ENCODE measurements around the gene TOB1. TPM values are rescaled to one million over a fixed set of nuclear protein-coding genes. Genes with fewer than 3 reads are reported as not detected.

TOB1 gene
- total RNA-seq, 8 experiments from 2014 or later: 11.9 to 69.3 (median 26.0) TPM

DNA sequence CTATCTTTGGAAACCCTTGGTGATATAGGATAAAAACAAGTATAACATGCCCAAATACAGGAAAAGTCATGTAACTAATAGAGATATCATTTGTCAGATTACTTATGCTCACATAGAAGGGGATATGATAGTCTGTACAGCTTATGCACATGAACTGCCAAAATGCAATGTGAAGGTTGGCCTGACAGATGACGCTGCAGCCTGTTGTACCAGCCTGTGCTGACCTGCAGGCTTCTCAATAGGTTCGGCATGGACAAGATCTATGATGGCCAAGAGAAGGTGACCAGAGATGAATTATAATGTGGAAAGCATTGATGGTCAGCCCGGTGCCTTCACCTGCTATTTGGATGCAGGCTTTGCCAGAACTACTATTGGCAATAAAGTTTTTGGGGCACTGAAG lies 18.1 kb downstream of the TOB1 start:
- 53 to 100% (median 86%) methylated on average over 1 to 3 of the region's 3 CpGs; no CpG with 5 or more reads in 2 of the 10 experiments for WGBS, 10 experiments
- peaks cover 2 to 9% of the 10 kb centered on the region in 2 donors for H3K4me1 ChIP-seq (replicated peaks in 1 of 2)
- in situ Hi-C loops (cut with MboI; ENCODE audit: low pct_unique_long_range_greater_than_20kb in 2 of 9, low sequenced_read_pairs in 9 of 9, unreplicated experiment in 9 of 9): loop anchor here in 4 of 9 experiments (10.0 to 25.0 kb wide), 3 partner anchors 63 to 311 kb away; partner anchors contain the start of genes SPATA20 (in 3 of the 4) and EPN3 (in 2 of the 4)
- H3K27ac ChIP-seq: no peak overlapping the region
- no peak for ATAC-seq (replicated peaks in 6 of 8)
- no peak overlapping the region for H3K4me3 ChIP-seq

DNA sequence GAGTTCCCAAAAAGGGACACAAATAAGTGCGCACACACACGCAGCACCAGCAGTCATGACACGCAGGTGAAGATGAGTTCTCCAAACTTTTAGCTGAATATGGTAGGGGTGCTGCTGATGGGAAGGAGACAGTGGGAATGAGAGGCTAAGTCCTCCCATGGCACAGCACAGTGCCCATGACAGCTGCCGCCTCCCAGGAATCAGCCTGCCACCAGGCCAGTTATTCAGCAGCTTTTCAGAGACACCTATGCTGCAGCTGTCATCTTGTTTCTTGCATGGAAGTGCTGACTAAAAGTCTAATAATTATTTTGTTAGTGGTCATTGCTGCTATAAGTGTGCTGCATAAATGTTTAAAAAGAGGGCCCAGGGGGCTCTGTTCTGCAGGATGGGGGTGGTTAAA lies 18.6 kb downstream of the TOB1 start:
- no peak for ATAC-seq (replicated peaks in 6 of 8)
- H3K27ac ChIP-seq: no peak overlapping the region
- in situ Hi-C loops (cut with MboI; ENCODE audit: low pct_unique_long_range_greater_than_20kb in 2 of 9, low sequenced_read_pairs in 9 of 9, unreplicated experiment in 9 of 9): loop anchor here in 4 of 9 experiments (10.0 to 25.0 kb wide), 3 partner anchors 63 to 310 kb away; partner anchors contain the start of genes SPATA20 (in 3 of the 4) and EPN3 (in 2 of the 4)
- H3K4me3 ChIP-seq: no peak overlapping the region
- peaks cover 2 to 9% of the 10 kb centered on the region in 2 donors for H3K4me1 ChIP-seq (replicated peaks in 1 of 2)
- 80 to 100% (median 100%) methylated on average over 1 to 4 of the region's 4 CpGs; no CpG with 5 or more reads in 5 of the 10 experiments for WGBS, 10 experiments

DNA sequence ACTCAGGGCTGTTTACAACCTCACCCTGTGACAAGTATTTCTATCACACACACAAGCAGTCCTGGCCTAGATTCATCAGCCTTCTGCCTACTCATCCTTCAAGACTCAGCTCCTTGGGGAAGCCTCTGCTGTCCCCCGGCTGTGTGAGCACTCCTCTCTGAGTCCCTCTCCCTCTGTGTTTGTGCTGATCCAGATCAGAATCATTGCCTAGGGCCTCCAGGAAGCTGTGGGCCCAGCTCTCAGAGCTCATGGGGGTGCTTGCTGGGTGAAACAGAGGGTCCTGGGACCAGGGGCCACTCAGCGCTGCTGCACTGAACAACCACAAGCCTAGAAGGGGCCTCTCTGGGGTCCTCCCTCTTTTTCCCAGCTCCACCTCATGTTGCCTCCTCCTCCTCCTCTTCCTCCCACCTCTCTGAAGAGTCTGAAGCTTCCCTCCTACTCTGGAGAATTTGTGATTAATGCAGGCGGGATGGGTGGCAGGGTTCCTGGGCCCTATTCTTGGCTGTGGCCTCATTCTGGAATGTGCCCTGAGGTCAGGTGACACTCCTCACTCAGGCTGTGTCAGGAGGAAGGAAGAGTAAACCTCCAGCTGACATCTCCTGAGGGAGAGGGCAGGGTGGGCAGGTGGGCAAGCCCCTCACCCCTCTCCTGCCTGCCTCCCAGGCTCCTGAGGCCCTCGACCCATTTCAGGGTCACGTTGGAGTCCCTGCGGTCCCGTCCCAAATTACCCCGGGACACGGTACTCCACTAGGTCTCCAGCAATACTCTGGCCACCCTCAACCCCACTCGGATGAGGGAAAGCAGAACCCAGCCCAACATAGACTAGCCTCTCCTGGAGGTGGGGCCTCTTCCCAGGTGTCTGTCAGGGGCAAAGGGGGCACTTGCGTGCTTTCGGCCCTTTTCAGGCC lies 20.7 kb downstream of the TOB1 start:
- peaks cover 9 to 10% of the 10 kb centered on the region in 2 donors for H3K4me1 ChIP-seq (replicated peaks in 1 of 2)
- H3K27ac ChIP-seq: no peak overlapping the region
- ATAC-seq (replicated peaks in 6 of 8): peak in 3 of 8 experiments; percentile 58 to 64 (median 62)
- WGBS, 10 experiments: 59 to 100% (median 83%) methylated on average over 1 to 6 of the region's 12 CpGs; no CpG with 5 or more reads in 3 of the 10 experiments
- no peak overlapping the region for H3K4me3 ChIP-seq
- in situ Hi-C loops (cut with MboI; ENCODE audit: low pct_unique_long_range_greater_than_20kb in 2 of 9, low sequenced_read_pairs in 9 of 9, unreplicated experiment in 9 of 9): loop anchor here in 4 of 9 experiments (10.0 to 25.0 kb wide), 3 partner anchors 61 to 308 kb away; partner anchors contain the start of genes SPATA20 (in 3 of the 4) and EPN3 (in 2 of the 4)

DNA sequence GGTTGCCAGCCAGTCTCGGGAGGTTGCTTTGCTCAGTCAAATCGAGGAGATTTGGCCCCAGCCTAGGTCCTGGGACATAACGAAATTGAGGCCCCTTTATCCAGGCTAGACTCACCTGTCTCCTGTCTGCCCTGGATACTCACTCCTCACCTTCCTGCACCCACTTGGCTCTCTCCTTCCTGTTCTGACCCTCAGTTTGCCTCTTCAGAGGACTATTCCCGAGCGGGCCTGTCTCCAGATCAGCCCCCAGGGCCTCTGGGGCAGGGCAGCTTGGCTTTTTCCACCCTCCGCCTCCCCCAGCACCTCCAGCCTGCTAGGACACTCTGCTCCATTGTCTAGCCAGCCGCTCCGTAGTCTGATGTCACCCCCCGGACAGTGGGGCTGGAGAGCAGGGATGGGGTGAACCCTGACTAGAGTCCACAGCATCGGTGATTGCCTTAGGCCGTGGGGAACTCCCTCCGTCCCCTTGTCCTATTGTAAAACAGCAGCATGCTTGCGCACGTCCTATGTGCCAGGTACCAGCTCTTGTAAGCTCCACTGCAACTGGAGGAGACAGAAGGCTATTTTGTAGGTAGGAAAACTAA lies 21.9 kb downstream of the TOB1 start:
- Histone ChIP-seq H3K27ac (no peak overlapping the region), H3K4me1 (replicated peaks in 1 of 2) (peaks cover 9 to 10% of the 10 kb centered on the region in 2 donors), H3K4me3 (no peak overlapping the region)
- ATAC-seq (replicated peaks in 6 of 8): peak in 4 of 8 experiments; percentile 7 to 45 (median 34)
- in situ Hi-C loops (cut with MboI; ENCODE audit: low pct_unique_long_range_greater_than_20kb in 2 of 9, low sequenced_read_pairs in 9 of 9, unreplicated experiment in 9 of 9): loop anchor here in 4 of 9 experiments (5.0 to 25.0 kb wide), 4 partner anchors 59 to 307 kb away; partner anchors contain the start of genes SPATA20 (in 3 of the 4) and EPN3 (in 2 of the 4)
- 60 to 100% (median 70%) methylated on average over 1 to 11 of the region's 14 CpGs; no CpG with 5 or more reads in 4 of the 10 experiments for WGBS, 10 experiments

DNA sequence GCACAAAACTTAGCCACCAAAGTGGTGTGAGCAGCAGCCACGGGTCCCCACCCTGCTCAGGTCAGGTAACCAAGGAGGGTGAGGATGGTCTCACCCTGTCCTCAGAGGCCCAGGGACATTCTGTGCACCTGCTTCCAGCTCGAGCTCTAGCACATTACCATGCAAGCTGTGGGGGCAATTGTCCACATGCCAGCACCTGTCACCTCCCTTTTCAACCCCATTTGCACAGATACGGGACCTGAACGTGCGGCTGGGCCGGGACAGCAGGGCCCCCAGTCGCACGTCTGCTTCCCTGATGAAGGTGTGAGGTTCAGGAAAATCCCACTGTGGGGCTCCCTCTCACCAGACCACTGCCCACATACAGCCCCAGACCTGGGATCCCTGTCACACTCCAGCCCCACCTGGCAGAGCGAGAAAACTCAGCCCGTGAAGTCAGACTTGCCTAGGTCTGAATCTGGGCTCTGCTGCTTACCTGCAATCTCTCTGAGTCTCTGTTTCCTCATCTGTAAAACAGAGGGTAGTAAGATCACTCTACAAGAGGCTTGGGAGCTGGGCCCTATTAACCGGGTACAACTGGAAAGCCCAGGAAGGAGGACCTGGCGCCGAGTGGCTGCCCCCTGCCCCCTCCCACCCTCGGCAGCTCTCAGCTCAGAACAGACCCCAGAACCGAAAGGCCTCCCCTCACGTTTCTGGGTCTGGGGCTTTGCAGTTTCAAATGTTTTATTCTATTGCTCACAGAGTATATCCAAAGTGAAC lies 22.8 kb downstream of the TOB1 start:
- WGBS, 10 experiments: 0 to 100% (median 55%) methylated on average over 1 to 7 of the region's 16 CpGs; no CpG with 5 or more reads in 4 of the 10 experiments
- H3K4me1 ChIP-seq (replicated peaks in 1 of 2): peaks cover 9 to 15% of the 10 kb centered on the region in 2 donors
- no peak overlapping the region for H3K4me3 ChIP-seq
- in situ Hi-C loops (cut with MboI; ENCODE audit: low pct_unique_long_range_greater_than_20kb in 2 of 9, low sequenced_read_pairs in 9 of 9, unreplicated experiment in 9 of 9): loop anchor here in 4 of 9 experiments (5.0 to 25.0 kb wide), 4 partner anchors 59 to 306 kb away; partner anchors contain the start of genes SPATA20 (in 3 of the 4) and EPN3 (in 2 of the 4)
- H3K27ac ChIP-seq: no peak overlapping the region
- ATAC-seq (replicated peaks in 6 of 8): no peak

DNA sequence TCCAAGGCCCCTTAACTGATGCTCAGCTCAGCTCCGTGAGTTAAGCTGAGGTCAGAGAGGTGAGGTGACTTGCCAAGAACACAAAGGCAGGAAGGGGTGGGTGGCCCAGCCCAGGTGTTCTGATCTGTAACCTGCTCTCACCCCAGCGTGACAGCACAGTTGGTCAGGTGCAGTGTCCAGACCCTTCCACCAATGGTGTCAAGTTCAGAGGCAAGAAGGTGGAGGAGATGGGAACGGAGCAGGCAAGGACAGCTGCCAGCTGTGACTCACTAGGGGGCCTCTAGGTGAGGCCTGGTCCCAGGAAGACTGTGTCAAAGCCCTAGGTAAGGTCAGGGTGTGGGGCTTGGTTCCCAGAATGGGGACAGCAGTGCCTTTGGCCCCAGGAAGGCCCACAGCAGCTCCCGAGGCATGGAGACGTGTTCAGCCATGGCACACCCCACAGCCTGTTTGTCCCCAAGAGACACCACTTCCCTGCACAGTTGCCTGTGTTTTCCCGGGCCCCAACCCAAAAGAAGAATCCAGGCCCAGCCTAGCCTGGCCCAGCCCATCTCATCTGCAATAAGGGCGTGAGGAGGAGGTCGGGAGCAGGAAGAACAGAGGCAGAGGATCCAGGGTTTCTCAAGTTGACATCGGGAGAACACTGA lies 23.5 kb downstream of the TOB1 start:
- no peak overlapping the region for H3K27ac ChIP-seq
- H3K4me1 ChIP-seq (replicated peaks in 1 of 2): peaks cover 9 to 15% of the 10 kb centered on the region in 2 donors
- WGBS, 10 experiments: 32 to 85% (median 67%) methylated on average over 1 to 7 of the region's 9 CpGs; no CpG with 5 or more reads in 5 of the 10 experiments
- in situ Hi-C loops (cut with MboI; ENCODE audit: low pct_unique_long_range_greater_than_20kb in 2 of 9, low sequenced_read_pairs in 9 of 9, unreplicated experiment in 9 of 9): loop anchor here in 4 of 9 experiments (5.0 to 25.0 kb wide), 4 partner anchors 58 to 305 kb away; partner anchors contain the start of genes SPATA20 (in 3 of the 4) and EPN3 (in 2 of the 4)
- no peak overlapping the region for H3K4me3 ChIP-seq
- ATAC-seq (replicated peaks in 6 of 8): peak in 2 of 8 experiments; percentile 8 to 27

DNA sequence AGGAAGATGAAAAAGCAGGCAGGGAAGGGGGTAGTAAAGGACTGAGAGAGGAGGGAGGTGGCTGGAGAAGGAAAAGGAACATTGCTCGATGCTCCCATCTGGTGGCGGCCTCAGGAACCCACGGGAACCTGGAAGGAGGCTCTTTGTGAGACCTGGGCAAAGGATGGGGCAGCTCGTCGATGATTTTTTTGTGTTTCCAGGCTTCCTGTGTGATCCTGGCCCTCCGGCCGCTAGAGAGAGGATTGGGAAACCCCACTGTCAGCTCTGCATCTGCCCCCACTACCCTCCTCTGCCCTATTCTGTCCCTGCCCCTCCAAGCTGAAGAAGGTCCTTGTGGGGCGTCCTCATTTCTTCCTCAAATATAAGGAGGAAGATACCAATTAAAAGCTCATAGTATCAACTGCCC lies 24.2 kb downstream of the TOB1 start:
- in situ Hi-C loops (cut with MboI; ENCODE audit: low pct_unique_long_range_greater_than_20kb in 2 of 9, low sequenced_read_pairs in 9 of 9, unreplicated experiment in 9 of 9): loop anchor here in 4 of 9 experiments (5.0 to 25.0 kb wide), 4 partner anchors 57 to 305 kb away; partner anchors contain the start of genes SPATA20 (in 3 of the 4) and EPN3 (in 2 of the 4)
- H3K4me3 ChIP-seq: no peak overlapping the region
- ATAC-seq (replicated peaks in 6 of 8): peak; percentile 59 to 95 (median 88)
- H3K27ac ChIP-seq: no peak overlapping the region
- WGBS, 10 experiments: 0 to 100% (median 7%) methylated on average over 1 to 4 of the region's 8 CpGs; no CpG with 5 or more reads in 4 of the 10 experiments
- H3K4me1 ChIP-seq (replicated peaks in 1 of 2): peaks cover 9 to 15% of the 10 kb centered on the region in 2 donors

DNA sequence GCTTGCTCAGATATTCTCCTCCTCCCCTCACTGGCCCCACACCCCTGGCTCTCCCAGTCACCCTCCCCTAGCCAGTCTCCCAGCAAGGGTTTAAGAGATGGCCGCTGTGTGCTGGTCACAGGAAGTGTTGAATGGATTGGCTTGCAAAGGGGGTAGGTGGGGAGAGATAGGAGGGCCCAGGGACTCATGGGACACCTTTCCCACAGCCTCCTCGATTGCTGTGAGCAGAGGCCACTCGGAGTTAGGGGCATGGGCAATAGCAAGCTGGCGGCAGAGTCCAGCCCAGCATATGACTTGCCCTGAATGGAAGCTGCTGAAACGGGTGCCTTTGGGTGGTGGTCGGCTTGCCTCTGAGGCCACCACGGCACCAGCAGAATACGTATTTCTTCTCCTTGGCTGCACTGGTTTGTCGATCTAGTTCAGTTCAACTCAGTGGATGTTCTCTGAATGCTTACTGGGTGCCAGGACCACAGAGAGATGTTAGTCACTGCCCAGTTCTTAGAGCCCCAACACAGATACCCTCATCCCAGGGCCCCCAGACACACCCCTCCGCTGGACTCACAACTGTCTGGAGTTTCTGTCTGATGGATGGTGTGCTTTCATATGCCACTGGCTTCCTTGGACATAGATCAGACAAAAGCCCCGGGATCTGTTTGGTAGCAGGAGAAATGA lies 24.7 kb downstream of the TOB1 start:
- Histone ChIP-seq H3K4me3 (no peak overlapping the region), H3K27ac (no peak overlapping the region), H3K4me1 (replicated peaks in 1 of 2) (peaks cover 9 to 15% of the 10 kb centered on the region in 2 donors)
- ATAC-seq (replicated peaks in 6 of 8): peak in 7 of 8 experiments; percentile 5 to 56 (median 52)
- 29 to 100% (median 85%) methylated on average over 1 to 7 of the region's 11 CpGs; no CpG with 5 or more reads in 4 of the 10 experiments for WGBS, 10 experiments
- in situ Hi-C loops (cut with MboI; ENCODE audit: low pct_unique_long_range_greater_than_20kb in 2 of 9, low sequenced_read_pairs in 9 of 9, unreplicated experiment in 9 of 9): loop anchor here in 4 of 9 experiments (5.0 to 25.0 kb wide), 4 partner anchors 57 to 304 kb away; partner anchors contain the start of genes SPATA20 (in 3 of the 4) and EPN3 (in 2 of the 4)

DNA sequence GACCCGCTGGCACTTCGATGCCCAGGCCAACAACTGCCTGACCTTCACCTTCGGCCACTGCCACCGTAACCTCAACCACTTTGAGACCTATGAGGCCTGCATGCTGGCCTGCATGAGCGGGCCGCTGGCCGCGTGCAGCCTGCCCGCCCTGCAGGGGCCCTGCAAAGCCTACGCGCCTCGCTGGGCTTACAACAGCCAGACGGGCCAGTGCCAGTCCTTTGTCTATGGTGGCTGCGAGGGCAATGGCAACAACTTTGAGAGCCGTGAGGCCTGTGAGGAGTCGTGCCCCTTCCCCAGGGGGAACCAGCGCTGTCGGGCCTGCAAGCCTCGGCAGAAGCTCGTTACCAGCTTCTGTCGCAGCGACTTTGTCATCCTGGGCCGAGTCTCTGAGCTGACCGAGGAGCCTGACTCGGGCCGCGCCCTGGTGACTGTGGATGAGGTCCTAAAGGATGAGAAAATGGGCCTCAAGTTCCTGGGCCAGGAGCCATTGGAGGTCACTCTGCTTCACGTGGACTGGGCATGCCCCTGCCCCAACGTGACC lies 25.8 kb downstream of the TOB1 start:
- ATAC-seq (replicated peaks in 6 of 8): no peak
- in situ Hi-C loops (cut with MboI; ENCODE audit: low pct_unique_long_range_greater_than_20kb in 2 of 9, low sequenced_read_pairs in 9 of 9, unreplicated experiment in 9 of 9): loop anchor here in 4 of 9 experiments (5.0 to 25.0 kb wide), 4 partner anchors 56 to 303 kb away; partner anchors contain the start of genes SPATA20 (in 3 of the 4) and EPN3 (in 2 of the 4)
- peaks cover 14 to 20% of the 10 kb centered on the region in 2 donors for H3K4me1 ChIP-seq (replicated peaks in 1 of 2)
- H3K4me3 ChIP-seq: no peak overlapping the region
- H3K27ac ChIP-seq: no peak overlapping the region
- WGBS, 10 experiments: 80 to 100% (median 94%) methylated on average over 1 to 6 of the region's 29 CpGs; no CpG with 5 or more reads in 3 of the 10 experiments

DNA sequence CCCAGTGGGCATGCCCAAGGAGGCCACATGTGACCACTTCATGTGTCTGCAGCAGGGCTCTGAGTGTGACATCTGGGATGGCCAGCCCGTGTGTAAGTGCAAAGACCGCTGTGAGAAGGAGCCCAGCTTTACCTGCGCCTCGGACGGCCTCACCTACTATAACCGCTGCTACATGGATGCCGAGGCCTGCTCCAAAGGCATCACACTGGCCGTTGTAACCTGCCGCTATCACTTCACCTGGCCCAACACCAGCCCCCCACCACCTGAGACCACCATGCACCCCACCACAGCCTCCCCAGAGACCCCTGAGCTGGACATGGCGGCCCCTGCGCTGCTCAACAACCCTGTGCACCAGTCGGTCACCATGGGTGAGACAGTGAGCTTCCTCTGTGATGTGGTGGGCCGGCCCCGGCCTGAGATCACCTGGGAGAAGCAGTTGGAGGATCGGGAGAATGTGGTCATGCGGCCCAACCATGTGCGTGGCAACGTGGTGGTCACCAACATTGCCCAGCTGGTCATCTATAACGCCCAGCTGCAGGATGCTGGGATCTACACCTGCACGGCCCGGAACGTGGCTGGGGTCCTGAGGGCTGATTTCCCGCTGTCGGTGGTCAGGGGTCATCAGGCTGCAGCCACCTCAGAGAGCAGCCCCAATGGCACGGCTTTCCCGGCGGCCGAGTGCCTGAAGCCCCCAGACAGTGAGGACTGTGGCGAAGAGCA lies 26.4 kb downstream of the TOB1 start:
- 40 to 93% (median 92%) methylated on average over 1 to 3 of the region's 29 CpGs; no CpG with 5 or more reads in 6 of the 10 experiments for WGBS, 10 experiments
- H3K27ac ChIP-seq: no peak overlapping the region
- in situ Hi-C loops (cut with MboI; ENCODE audit: low pct_unique_long_range_greater_than_20kb in 2 of 9, low sequenced_read_pairs in 9 of 9, unreplicated experiment in 9 of 9): loop anchor here in 6 of 9 experiments (5.0 to 25.0 kb wide), 4 partner anchors 55 to 302 kb away; partner anchors contain the start of genes SPATA20 (in 3 of the 6) and EPN3 (in 2 of the 6)

More for the DNA sequence above, 26.4 kb downstream of the TOB1 start:
- no peak for ATAC-seq (replicated peaks in 6 of 8)
- H3K4me3 ChIP-seq: no peak overlapping the region
- H3K4me1 ChIP-seq (replicated peaks in 1 of 2): peaks cover 20 to 26% of the 10 kb centered on the region in 2 donors

Measured in motor neuron (in vitro differentiated cells).